Amniotic epithelial cell (primary cell): ENCODE measurements around the gene ABCC11.
A peak's percentile ranks its signal among the peaks of the same experiment; 100 is the strongest.
"Not testable (repeated sequence)": the region's sequence is repeated elsewhere in the genome, so short reads cannot be mapped to it uniquely, and the experiment has no call there.

Experiments
- DNase-seq: peaks from one replicate; pipeline ENCODE4 v3.0.0-alpha.2; 2010; ENCODE audit warnings: low read depth

ABCC11 gene

GRCh38 chr16:48201515-48202201 is 45.7 kb downstream of the ABCC11 start:
- DNase-seq, result no peak

- no peak for DNase-seq
Observed at GRCh38 chr16:48197294-48197693, 50.0 kb downstream of the ABCC11 start.

- DNase-seq, result no peak
Observed at GRCh38 chr16:48194828-48195556, 52.3 kb downstream of the ABCC11 start.

- no peak for DNase-seq
Observed at GRCh38 chr16:48193846-48194245, 53.5 kb downstream of the ABCC11 start.

- DNase-seq, result peak; percentile 16
Observed at GRCh38 chr16:48188449-48189102, 58.8 kb downstream of the ABCC11 start.

- DNase-seq, result no peak
Observed at GRCh38 chr16:48187779-48188178, 59.6 kb downstream of the ABCC11 start.

- DNase-seq, result no peak
Observed at GRCh38 chr16:48184681-48185080, 62.7 kb downstream of the ABCC11 start.

- DNase-seq, result no peak
Observed at GRCh38 chr16:48182979-48183537, 64.3 kb downstream of the ABCC11 start.

- not testable (repeated sequence) for DNase-seq
Observed at GRCh38 chr16:48181746-48182520, 65.4 kb downstream of the ABCC11 start.

- DNase-seq, result no peak
Observed at GRCh38 chr16:48180868-48181480, 66.4 kb downstream of the ABCC11 start.

- DNase-seq, result no peak
Observed at GRCh38 chr16:48176635-48177408, 70.5 kb downstream of the ABCC11 start.

- DNase-seq, result no peak
Observed at GRCh38 chr16:48173889-48174288, 73.5 kb downstream of the ABCC11 start.

GRCh38 chr16:48172682-48173081 is 74.7 kb downstream of the ABCC11 start:
- no peak for DNase-seq

- no peak for DNase-seq
Observed at GRCh38 chr16:48169896-48170295, 77.4 kb downstream of the ABCC11 start.

- no peak for DNase-seq
Observed at GRCh38 chr16:48168075-48168474, 79.3 kb downstream of the ABCC11 start.

- DNase-seq, result not testable (repeated sequence)
Observed at GRCh38 chr16:48166617-48167016, 80.7 kb downstream of the ABCC11 start.

- no peak for DNase-seq
Observed at GRCh38 chr16:48165961-48166578, 81.3 kb downstream of the ABCC11 start.

GRCh38 chr16:48164907-48165715 is 82.2 kb downstream of the ABCC11 start:
- peak; percentile 43 for DNase-seq

- no peak for DNase-seq
Observed at GRCh38 chr16:48162839-48163410, 84.4 kb downstream of the ABCC11 start.
